DMS153 treated with DMSO at 0.1 percent for 48 hours (cell line): Measurements from ENCODE around the gene GPR15LG.

Source experiments
- DNase-seq: peaks from one replicate; lab custom pipeline; 2025; ENCODE audit not compliant: unreplicated experiment; lab: John Stamatoyannopoulos, UW

Gene GPR15LG

GRCh38 chr10:84193327-84193726 is 19.7 kb downstream of the GPR15LG start:
- no peak for DNase-seq

- DNase-seq = no peak
Measured at GRCh38 chr10:84193846-84194423, 20.3 kb downstream of the GPR15LG start.

GRCh38 chr10:84194424-84195043 is 20.9 kb downstream of the GPR15LG start, which contains the start of gene CDHR1:
CDHR1 (plus strand) TSS chr10:84194537; CDS start chr10:84194761, 224 bp downstream.
- no peak for DNase-seq

DNA sequence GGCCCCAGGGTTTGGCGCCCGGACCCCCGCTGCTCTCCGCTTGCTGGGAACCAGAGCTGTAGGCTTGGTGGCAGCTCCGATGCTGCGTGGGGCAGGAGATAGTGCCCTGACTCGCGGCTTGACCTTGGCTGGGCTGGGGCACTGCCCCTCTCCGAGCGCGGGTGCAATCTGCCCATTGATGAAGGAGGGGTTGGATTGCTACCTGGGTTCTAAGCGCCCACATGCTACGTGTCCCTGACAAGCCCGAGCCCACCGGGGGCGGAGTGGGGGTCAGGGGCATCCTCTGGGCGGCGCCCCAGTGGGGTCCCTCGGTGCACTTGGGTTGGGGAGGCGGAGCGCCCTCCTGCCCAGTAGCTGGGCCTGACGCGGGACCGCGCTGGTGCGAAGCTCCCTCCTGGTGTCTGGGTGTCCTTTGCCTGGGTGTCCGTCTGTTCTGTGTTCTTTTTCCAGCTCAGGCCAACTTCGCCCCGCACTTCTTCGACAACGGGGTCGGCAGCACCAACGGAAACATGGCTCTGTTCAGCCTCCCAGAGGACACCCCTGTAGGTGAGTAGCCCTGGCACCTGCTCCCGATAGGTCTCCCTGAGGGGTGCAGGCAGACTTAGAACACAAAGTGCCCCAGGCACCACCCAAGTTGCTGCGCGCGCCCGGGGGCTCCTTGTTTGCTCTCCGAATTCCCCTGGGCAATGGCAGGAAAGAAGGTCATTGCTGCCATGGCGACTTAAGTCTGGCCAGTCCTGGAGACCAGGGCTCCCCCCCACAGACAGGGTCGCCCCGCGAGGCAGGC is 21.6 kb downstream of the GPR15LG start:
- DNase-seq = no peak

DNA sequence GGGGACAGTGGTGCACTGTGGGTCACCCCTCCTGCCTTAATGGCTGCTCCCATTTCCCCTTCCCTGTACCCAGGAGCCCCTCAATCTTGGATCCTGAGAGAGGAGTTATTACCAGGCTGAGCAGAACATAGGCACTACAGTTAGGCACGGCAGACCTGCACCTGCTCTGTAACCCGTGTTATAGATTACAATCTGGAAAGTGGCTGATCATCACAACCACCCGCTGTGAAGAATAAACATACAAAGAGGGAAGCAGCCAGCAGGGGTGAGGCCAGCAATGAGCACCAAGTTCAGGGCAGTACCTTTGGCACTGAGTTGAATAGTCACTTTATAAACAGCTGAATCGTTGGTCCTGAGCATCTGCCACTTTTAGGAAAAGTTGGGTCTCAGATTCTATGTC is 22.5 kb downstream of the GPR15LG start:
- peak; percentile 80 for DNase-seq

DNA sequence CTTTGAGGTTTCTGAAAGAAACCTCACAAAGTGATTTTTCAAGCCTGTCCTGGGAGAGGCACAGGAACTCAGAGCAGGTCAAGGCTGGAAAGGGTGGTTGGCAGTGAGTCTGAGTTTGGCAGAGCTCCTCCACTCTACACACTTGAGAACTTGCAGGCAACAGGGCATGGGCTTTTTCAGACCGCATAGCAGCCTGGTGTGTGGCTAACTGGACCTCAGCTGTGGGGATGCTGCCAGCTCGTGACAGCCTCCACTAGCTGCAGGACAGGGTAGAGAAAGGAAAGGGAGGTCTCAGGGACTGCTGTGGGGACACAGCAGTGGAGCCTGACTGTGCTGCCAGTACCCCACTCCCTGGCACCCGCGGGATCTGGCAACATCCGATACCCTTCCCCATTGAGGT is 23.3 kb downstream of the GPR15LG start:
- no peak for DNase-seq

DNA sequence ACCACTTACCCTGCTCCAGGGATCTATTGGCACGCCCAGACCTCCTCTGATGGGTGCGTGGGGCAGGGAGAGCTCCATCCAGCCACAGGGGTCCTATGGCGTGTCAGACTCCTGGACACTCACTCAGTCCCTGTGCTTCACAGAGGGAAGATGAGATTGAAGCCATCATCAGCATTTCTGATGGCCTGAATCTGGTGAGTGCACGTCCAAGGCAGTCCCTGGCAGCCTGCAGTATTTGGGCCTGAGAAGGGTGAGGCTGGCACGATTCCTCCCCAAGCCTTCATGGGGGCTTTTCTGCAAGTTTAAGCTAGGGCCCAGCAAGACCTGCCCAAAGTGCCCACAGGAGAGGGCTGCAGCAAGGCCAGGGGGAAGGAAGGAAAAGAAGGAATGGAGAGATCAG is 24.0 kb downstream of the GPR15LG start:
- DNase-seq = no peak

DNA sequence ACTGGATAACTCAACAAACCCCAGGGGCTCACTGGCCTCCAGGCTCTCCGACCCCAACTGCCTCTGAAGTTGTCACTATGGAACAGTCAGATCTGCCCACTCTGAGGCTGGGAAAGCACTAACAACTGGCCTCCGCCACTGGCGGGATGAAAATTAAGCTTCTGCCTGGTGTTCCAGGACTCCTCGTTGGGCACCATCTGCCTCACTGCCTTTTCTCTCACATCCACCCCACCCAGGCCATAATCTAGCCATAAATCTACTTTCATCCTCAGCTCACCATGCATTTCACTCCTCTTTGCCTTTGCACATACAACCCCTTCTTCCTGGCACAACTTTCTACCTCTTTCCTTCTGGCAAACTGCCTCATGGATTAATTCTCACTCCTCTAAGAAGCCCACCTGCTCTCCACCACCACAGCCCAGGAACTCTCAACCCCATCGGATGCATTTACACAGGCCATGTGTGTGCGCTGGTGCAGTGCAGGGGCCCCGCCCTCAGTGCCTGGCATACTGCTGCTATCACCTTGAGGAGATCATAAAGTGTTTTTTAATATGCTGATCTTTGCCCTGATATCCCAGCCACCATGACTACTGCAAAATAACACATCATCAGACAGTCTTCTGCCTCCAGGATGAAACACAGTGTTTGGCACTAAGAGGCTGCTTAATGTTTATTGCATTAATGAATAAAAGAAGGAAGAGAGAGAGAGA is 24.8 kb downstream of the GPR15LG start:
- no peak for DNase-seq

DNA sequence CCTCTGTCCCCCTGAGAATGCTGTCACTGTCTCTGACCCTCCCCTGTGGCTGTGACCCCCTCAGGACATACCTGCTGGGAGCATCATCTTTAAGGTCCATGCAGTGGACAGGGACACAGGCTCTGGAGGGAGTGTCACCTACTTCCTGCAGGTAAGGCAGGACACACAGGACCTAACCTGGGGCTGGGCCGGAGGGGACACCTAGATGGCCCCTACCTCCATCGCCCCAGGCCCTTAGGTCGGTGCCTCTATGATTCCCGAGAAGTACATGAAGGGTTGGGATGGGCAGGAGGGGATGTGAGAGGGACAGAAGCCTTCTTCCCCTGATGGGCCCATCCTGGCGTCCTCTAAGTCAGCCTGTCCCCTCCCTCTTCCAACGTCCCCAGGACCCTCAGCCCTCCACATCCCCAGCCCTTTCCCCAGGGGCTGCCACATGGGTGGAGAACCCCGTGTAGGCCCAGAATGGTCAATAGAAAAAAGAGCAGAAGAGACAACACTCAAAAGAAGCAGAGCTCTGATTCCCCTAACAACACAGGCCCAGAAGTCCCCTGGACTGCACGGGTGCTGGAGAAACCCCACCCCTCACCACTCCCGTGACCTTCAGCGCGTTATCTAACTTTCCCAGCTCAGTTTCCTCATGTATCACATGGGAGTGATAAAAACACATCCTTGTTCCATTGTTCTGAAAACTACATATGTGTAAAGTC is 27.1 kb downstream of the GPR15LG start:
- no peak for DNase-seq

DNA sequence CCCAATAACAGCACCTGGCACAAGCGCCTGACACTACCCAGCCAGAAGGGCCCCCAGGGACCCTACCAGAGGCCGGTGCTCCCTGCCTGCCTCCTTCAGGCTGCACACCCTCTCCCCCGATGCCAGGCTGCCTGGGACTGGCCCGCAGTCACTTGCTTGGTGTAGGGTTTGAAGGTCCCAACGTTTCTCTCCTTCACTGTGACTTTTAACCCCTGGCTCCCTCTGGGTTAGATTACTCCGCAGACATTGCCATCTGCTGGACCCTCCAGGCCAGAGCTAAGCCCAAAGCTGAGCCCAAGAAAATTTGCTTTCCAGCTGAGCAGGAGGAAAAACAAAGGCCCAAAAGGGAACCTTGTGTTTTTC is 27.6 kb downstream of the GPR15LG start:
- no peak for DNase-seq

DNA sequence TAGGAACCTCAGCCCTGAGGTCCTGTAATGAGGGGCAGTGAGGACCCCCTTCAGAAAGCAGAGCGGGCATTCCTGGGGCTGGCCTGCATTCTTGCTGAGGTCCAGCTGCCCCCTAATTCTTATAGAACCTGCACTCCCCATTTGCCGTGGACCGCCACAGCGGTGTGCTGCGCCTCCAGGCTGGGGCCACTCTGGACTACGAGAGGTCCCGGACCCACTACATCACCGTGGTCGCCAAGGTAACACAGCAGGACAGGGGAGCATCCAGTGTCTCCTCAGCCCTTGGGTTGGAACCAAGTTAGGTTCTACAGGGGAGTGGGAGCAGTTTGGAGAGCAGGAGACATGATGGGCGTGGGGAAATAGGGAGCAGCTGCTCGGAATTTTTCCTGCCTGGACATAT is 28.1 kb downstream of the GPR15LG start:
- DNase-seq = no peak

DNA sequence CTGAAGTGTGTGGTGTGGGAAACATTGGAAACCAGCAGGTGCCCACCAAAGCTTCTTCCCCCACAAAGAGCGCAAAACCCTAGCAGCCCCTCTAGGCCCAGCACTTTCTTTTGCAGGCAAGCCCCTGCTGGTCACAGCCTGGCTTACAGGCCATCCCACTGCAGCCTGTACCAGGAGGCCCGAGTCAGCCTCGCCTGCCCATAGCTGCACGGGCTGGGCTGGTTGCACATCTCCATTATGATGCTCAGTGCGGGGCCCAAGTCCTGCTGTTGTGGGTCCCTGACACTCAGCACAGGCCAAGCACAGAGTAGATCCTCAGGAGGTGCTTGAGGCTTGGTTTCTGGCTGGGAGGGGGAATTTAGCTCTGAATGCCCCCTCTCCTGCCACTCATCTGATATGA is 28.7 kb downstream of the GPR15LG start:
- DNase-seq = no peak

DNA sequence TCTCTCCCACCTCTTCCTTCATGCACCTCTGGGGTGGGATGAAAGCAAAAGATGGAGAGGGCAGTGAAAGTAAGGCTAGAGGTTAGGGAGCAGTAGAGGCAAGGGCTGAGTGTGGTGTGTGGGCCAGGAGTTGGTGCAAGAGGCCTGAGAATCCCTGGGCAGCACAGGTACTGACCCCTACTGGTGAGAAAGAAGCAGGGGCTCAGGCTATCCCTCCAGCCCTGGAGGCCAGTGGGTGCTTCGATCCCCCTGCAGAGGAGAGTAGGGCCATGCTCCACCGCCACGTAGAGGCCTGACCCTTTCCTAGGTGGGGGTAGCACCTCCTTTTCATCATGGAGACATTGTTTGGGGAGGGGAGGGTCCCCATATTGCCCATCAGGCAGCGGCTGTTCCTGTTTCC is 30.5 kb downstream of the GPR15LG start:
- DNase-seq = no peak

DNA sequence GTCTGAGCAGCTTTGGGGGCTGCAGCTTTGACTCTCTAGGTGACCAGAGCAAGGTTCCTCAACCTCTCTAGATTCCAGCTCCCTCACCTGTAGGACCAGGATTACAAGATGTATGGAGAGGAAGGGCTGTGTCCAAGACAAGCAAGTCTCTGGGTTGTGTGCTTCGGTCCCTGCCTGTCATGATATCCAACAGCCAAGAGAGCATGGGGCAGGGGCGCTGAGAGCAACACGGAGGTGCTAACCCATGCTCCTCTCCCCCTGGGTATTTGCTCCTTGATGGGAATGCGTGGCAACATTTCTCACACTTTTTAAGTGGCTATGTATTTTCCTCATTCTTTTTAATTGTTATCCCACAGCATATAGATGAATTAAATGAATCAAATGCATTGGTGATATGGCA is 31.0 kb downstream of the GPR15LG start:
- no peak for DNase-seq

- DNase-seq = peak; percentile 44
Measured at GRCh38 chr10:84205049-84205852, 31.6 kb downstream of the GPR15LG start.

- DNase-seq = no peak
Measured at GRCh38 chr10:84205853-84206525, 32.4 kb downstream of the GPR15LG start.

- DNase-seq = no peak
Measured at GRCh38 chr10:84208023-84208422, 34.4 kb downstream of the GPR15LG start.

DNA sequence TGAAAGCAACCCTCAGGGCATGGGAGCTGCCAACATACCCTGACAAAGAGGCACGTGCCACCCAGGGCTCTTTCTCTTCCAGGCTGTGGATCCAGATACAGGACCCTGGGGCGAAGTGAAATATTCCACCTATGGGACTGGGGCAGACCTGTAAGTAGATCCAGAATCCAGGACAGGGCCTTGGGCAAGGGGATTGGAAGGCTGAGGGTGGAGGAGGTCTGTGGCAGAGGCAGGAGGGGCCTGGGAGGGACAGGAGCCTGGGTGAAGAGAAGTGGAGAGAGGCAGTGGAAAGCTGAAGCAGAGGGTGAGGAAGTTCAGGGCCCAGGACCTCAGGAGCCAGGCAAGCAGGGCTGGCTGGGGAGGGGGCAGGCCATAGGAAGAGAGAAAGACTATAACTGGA is 38.0 kb downstream of the GPR15LG start:
- no peak for DNase-seq

DNA sequence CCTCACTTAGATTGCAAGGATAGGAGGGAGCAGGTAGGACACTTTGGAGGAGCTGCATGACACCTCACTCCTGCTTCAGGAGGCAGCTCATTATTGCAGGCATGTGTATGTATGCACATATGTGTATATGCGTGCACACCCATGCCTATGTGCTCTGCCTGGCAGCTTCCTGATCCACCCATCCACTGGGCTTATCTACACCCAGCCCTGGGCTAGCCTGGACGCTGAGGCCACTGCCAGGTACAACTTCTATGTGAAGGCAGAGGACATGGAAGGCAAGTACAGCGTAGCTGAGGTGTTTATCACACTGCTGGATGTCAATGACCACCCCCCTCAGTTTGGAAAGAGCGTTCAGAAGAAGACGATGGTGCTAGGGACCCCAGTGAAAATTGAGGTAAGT is 38.4 kb downstream of the GPR15LG start:
- DNase-seq = no peak

DNA sequence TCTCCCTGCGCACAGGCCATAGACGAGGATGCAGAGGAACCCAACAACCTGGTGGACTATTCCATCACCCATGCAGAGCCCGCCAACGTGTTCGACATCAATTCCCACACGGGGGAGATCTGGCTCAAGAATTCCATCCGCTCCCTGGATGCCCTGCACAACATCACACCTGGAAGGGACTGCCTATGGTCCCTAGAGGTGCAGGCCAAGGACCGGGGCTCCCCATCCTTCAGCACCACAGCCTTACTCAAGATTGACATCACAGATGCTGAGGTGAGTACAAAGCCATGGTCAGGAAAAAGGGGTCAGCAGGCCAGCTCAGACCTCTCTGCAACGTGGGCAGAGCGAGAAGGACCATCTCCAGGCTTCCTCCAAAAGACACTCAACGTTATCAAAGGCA is 39.5 kb downstream of the GPR15LG start:
- no peak for DNase-seq
